Measurements from ENCODE around the gene CRISP2. TPM values are rescaled to one million over a fixed set of nuclear protein-coding genes. Genes with fewer than 3 reads are reported as not detected.

The CRISP2 gene
- total and polyA plus RNA-seq, 9 of the 15 experiments (the other 6 are each of a cell fraction or from before 2014, with no cell fraction given): not detected

DNA sequence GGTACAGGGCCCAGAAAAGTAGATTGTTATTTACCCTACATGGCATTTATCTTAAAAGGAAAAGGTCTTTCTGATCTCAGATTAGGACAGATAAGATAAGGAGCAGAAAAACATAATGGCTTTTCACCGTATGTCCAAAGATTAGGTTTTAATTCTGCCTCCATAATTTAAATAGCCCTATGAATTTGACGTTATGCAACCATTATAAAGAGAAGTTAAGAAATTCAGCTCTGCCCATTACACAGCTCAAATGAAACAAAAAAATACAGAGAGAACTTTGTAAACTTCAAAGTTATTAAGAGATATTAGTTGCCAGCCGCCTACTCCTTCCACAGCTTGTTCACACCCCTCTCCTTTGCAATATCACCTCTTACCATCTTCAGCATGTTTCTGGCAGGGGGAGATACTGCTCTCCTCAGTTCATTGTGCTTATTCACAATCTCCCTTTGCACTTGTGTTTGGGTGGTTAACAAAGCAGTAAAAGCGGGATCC, 22.7 kb upstream of the CRISP2 start (continued):
- TF ChIP-seq NFE2 (IDR thresholded peaks at IDR 0.05; ENCODE audit: low read depth) (peak; percentile 87), FOXM1 (IDR thresholded peaks at IDR 0.05; ENCODE audit: low read depth) (peak; percentile 75), FOXM1 (CRISPR knock-in tag; IDR thresholded peaks at IDR 0.05; ENCODE audit: low read depth) (no peak), MAFF (IDR thresholded peaks at IDR 0.05; ENCODE audit: low read length) (peak; percentile 43; the same call in 1 of the 2 replicates), ATF3 (IDR thresholded peaks at IDR 0.05) (no peak), ATF3 (CRISPR knock-in tag; conservative IDR thresholded peaks at IDR 0.05) (no peak), TEAD4 (IDR thresholded peaks at IDR 0.05; ENCODE audit: low read length) (peak; percentile 96), TEAD4 (CRISPR knock-in tag; IDR thresholded peaks at IDR 0.05; ENCODE audit: borderline replicate concordance) (no peak), COPS2 (conservative IDR thresholded peaks at IDR 0.05) (no peak), GABPA (tag; conservative IDR thresholded peaks at IDR 0.05; ENCODE audit: low read depth) (peak; percentile 24; the same call in 1 of the 2 replicates), ARNT (IDR thresholded peaks at IDR 0.05) (peak; percentile 40 to 80; a peak in 2 of 4 replicates), CREB3L1 (IDR thresholded peaks at IDR 0.05; ENCODE audit: borderline replicate concordance, low read depth) (no peak), NFATC3 (IDR thresholded peaks at IDR 0.05) (peak; percentile 44; the same call in 1 of the 2 replicates), NCOA6 (IDR thresholded peaks at IDR 0.05) (0 out of 2 replicates have a peak, but pooled peaks have one; percentile 44), KLF10 (CRISPR knock-in tag; IDR thresholded peaks at IDR 0.05) (no peak), DACH1 (IDR thresholded peaks at IDR 0.05; ENCODE audit: partially characterized antibody) (peak; percentile 95), ZFX (CRISPR knock-in tag; IDR thresholded peaks at IDR 0.05) (no peak), ARID3A (IDR thresholded peaks at IDR 0.05; ENCODE audit: borderline replicate concordance, low read depth, low read length) (peak; percentile 51), MTA2 (IDR thresholded peaks at IDR 0.05; ENCODE audit: low read depth) (peak; percentile 88), TRIM24 (IDR thresholded peaks at IDR 0.05) (peak; percentile 80 to 83), NCOA1 (IDR thresholded peaks at IDR 0.05; ENCODE audit: low read depth) (peak; percentile 49; the same call in 1 of the 2 replicates), KLF1 (tag; IDR thresholded peaks at IDR 0.05) (peak; percentile 51; the same call in 1 of the 2 replicates), PML (IDR thresholded peaks at IDR 0.05; ENCODE audit: low read length) (peak; percentile 92)
